GM12874 (cell line): ENCODE measurements around the gene ARPC5L.

Experiments used
- TF ChIP-seq, protein P1 (sequence below): IDR thresholded peaks from 2 replicates; pipeline ENCODE4 v1.5.1; 2011; ENCODE audit warnings: low read depth, mild to moderate bottlenecking, control low read depth, low read length, moderate library complexity; ENCODE audit not compliant: insufficient read depth

Gene ARPC5L

GRCh38 chr9:124868511-124869465 is 6.9 kb downstream of the ARPC5L start:
- TF ChIP-seq, protein P1, sequence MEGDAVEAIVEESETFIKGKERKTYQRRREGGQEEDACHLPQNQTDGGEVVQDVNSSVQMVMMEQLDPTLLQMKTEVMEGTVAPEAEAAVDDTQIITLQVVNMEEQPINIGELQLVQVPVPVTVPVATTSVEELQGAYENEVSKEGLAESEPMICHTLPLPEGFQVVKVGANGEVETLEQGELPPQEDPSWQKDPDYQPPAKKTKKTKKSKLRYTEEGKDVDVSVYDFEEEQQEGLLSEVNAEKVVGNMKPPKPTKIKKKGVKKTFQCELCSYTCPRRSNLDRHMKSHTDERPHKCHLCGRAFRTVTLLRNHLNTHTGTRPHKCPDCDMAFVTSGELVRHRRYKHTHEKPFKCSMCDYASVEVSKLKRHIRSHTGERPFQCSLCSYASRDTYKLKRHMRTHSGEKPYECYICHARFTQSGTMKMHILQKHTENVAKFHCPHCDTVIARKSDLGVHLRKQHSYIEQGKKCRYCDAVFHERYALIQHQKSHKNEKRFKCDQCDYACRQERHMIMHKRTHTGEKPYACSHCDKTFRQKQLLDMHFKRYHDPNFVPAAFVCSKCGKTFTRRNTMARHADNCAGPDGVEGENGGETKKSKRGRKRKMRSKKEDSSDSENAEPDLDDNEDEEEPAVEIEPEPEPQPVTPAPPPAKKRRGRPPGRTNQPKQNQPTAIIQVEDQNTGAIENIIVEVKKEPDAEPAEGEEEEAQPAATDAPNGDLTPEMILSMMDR, result peak; percentile 54

- TF ChIP-seq, protein P1, result no peak
Observed at GRCh38 chr9:124869466-124869985, 7.6 kb downstream of the ARPC5L start.

DNA sequence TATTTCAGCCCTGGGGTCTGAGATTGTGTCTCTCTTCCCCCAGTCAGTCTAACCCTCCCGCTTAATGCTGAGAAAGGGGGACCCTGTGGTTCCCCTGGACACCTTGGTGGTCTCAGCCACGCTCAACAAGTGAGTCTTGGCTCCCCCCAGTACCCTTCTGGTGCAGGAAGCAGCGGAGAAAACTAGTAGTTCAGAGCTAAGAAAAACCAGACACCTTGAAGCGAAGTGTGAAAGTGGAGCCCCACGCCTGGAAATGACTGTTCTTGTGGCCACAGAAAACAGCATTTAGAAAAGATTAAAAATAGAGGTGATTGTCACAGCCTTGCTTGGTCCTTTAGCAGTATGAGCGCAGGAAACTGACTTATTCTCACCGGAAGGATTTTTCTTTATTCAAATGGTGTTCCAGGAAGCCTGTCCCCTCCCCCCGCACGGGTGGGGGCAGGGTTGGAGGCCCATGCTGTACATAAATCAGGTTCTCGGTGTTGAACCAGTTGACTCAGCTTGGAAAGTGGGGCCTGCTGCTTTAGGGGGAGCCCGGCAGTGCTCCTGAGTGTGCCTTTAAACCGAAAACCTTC is 8.1 kb downstream of the ARPC5L start:
- TF ChIP-seq, protein P1, result no peak

DNA sequence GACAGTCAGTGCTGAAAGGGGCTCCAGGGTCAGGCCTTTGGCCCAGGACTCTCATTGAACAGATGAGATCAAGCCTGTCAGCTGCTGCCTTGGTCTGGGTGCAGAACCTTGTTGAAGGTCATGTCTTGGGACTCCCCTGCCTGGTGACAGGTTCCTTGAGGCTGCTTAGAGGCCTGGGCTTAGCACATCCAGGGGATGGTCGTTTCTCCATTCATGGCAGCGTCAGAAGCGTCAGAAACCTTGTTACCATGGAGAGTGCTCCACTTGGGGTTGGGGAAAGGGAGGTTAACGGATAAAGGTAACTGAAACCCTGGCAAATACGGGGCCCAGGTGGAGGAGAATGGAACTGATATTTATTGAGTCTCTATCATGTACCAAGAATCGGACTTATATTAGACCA is 8.8 kb downstream of the ARPC5L start:
- TF ChIP-seq, protein P1, result no peak

- TF ChIP-seq, protein P1, result no peak
Observed at GRCh38 chr9:124871156-124871561, 9.2 kb downstream of the ARPC5L start.

DNA sequence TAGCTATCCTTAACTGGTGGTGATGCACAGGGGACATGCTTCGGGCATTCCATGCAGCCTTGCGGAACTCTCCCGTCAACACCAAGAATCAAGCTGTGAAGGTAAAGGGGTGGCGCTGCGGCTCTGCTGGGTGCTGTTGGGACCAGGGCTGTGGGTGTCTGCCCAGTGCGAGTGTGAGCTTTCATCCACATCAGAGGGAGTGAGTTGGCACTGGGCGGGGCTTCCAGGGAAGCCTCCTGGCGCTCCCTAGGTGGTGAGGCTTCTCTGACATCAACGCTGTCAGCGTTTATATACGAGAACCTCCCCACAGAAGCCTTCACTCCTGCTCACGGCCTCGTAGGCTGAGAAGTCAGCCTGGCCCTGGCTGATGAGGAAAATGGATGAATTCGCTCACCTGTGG is 11.7 kb downstream of the ARPC5L start:
- TF ChIP-seq, protein P1, result no peak

DNA sequence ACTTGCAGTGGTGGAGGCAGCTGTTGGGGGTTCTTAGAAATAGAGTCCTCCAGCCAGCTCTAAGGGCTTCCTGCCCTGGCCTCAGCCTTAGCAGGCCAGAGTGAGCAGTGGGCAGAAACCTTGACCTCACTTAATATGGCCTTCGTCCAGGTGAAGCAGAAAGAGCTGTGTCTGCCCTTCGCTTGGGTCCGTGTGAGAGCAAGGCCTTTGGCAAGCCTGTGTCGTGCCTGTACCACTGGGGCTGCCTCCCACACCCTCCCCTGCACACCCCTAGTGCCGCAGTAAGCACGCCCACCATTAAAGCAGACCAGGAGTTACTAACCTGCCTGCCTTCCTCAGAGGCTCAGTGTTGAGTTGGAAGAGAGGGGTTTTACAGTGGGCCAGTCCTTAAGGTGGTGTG is 13.6 kb downstream of the ARPC5L start:
- TF ChIP-seq, protein P1, result no peak
